ENCODE measurements around the gene PCBP4. TPM values are rescaled to one million over a fixed set of nuclear protein-coding genes. Genes with fewer than 3 reads are reported as not detected.

Gene PCBP4
- total and polyA plus RNA-seq, 12 donors: 10.7 to 234 (median 35.7) TPM

DNA sequence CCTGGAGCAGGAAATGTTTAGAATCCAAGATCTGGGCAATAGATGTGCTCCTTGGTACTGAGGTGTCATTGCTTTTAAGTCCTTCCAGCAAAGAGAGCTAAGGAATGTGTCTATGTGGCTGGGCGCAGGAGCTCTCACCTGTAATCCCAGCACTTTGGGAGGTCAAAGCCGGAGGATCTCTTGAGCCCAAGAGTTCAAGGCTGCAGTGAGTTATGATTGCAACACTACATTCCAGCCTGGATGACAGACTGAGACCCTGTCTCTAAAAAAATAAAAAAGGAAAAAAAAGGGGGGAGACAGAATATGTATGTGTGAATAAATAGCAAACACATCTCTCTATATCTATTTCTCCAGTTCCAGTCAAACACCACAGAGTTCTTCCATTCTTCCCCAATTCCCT is 16.4 kb downstream of the PCBP4 start:
- Histone ChIP-seq H3K4me3 (no peak overlapping the region), H3K9me3 (replicated peaks in 1 of 3) (no peaks in the 10 kb centered on the region), H3K36me3 (replicated peaks in 1 of 2) (peaks cover 0 to 23% of the 10 kb centered on the region in 2 donors), H3K27me3 (no peaks in the 10 kb centered on the region), H3K27ac (no peak overlapping the region), H3K4me1 (replicated peaks in 1 of 2) (peaks cover 1 to 5% of the 10 kb centered on the region in 2 donors)
- 80 to 85% (median 83%) methylated on average over 2 of the region's 2 CpGs for WGBS, 4 donors
- TF ChIP-seq POLR2A (IDR thresholded peaks at IDR 0.05): no peak
- TF ChIP-seq, protein P1, sequence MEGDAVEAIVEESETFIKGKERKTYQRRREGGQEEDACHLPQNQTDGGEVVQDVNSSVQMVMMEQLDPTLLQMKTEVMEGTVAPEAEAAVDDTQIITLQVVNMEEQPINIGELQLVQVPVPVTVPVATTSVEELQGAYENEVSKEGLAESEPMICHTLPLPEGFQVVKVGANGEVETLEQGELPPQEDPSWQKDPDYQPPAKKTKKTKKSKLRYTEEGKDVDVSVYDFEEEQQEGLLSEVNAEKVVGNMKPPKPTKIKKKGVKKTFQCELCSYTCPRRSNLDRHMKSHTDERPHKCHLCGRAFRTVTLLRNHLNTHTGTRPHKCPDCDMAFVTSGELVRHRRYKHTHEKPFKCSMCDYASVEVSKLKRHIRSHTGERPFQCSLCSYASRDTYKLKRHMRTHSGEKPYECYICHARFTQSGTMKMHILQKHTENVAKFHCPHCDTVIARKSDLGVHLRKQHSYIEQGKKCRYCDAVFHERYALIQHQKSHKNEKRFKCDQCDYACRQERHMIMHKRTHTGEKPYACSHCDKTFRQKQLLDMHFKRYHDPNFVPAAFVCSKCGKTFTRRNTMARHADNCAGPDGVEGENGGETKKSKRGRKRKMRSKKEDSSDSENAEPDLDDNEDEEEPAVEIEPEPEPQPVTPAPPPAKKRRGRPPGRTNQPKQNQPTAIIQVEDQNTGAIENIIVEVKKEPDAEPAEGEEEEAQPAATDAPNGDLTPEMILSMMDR (IDR thresholded peaks at IDR 0.05): no peak
- no peak for DNase-seq
- intact Hi-C loops (cut with DNase I): no loop called here

DNA sequence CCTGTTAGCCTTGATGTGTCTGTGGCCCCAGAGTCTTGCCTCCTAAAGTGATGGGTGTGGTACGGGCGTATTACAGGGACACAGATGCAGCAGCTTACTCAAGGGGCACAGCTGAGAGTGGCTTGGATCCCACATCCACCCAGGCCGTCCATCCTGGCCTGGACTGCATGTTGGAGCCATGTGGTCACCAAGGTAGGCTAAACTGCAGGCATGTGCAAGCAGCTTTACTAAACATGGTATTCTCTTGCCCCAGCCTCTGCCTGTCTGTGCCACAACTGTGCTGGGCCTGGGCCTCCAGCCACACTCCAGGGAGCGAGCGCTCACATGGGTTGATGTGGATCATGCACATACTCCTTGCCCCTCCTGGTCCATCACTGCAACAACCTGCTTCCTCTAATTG is 18.1 kb downstream of the PCBP4 start:
- Histone ChIP-seq H3K36me3 (replicated peaks in 1 of 2) (peaks cover 0 to 30% of the 10 kb centered on the region in 2 donors), H3K4me1 (replicated peaks in 1 of 2) (no peaks in the 10 kb centered on the region), H3K27me3 (no peaks in the 10 kb centered on the region), H3K9me3 (replicated peaks in 1 of 3) (no peaks in the 10 kb centered on the region), H3K4me3 (no peak overlapping the region), H3K27ac (no peak overlapping the region)
- DNase-seq: peak in 3 of 7 donors; percentile 4 to 8 (median 4)
- 86 to 100% (median 94%) methylated on average over 2 to 5 of the region's 5 CpGs for WGBS, 4 donors
- intact Hi-C loops (cut with DNase I): loop anchor here in 1 of 2 donors (10.0 kb wide), 1 partner anchor 46 kb away; the partner anchor contains the start of gene RPL29
- no peak for TF ChIP-seq POLR2A (IDR thresholded peaks at IDR 0.05)

DNA sequence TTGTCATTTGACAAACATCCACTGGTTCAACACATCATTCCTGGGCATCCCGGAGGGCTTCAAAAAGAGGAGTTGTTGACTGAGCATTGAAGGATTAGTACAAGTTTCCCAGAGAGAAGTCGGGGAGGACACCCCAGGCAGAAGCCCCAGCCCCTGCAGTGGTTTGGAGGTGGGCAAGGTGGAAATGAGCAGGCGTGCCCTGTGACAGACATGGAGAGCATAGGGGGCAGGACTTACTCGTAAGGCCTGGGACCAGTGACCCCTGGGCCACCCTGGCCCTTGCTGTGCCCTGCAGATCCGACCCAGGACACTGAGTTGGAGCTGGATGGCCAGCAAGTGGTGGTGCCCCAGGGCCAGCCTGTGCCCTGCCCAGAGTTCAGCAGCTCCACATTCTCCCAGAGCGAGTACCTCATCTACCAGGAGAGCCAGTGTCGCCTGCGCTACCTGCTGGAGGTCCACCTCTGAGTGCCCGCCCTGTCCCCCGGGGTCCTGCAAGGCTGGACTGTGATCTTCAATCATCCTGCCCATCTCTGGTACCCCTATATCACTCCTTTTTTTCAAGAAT is 19.2 kb downstream of the PCBP4 start:
- H3K4me3 ChIP-seq: no peak overlapping the region
- TF ChIP-seq, protein P1 (IDR thresholded peaks at IDR 0.05): no peak
- no peak for TF ChIP-seq POLR2A (IDR thresholded peaks at IDR 0.05)
- peaks cover 3% of the 10 kb centered on the region in 2 donors for H3K4me1 ChIP-seq (replicated peaks in 1 of 2)
- H3K9me3 ChIP-seq (replicated peaks in 1 of 3): no peaks in the 10 kb centered on the region
- intact Hi-C loops (cut with DNase I): loop anchor here in 1 of 2 donors (10.0 kb wide), 1 partner anchor 47 kb away; the partner anchor contains the start of gene RPL29
- H3K27me3 ChIP-seq: no peaks in the 10 kb centered on the region
- DNase-seq: peak in 2 of 7 donors; percentile 4 to 9
- 85 to 93% (median 92%) methylated on average over 8 to 10 of the region's 10 CpGs for WGBS, 4 donors
- no peak overlapping the region for H3K27ac ChIP-seq
- peaks cover 0 to 30% of the 10 kb centered on the region in 2 donors for H3K36me3 ChIP-seq (replicated peaks in 1 of 2)

DNA sequence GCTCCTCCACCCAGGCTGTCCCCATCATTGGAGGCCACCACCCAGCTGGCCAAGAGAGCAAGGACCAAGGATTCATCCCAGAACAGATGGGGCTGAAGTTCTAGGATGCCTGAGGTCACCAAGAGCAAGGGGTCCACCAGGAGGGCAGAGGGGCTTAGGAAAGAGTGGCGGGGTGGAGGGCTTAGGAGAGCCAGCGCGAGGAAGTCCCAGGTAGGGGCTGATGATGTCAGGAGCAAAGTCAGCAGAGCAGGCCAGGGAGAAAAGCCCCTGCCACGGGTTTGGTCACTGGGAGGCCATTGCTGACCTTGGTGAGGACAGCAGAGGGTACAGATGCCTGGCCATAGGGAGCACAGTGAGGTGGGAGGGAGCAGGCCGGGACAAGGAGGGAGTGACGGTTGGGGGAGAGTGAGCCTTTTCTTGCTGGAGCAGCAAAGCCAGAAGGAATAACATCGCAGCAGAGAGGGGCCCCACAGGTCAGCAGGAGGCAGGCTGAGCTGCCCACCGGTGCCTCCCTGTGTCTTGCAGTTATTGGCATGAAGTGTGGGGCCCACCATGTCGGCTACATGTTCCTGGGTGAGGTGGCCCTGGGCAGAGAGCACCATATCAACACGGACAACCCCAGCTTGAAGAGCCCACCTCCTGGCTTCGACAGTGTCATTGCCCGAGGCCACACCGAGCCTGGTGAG is 19.9 kb downstream of the PCBP4 start:
- TF ChIP-seq, protein P1 (IDR thresholded peaks at IDR 0.05): no peak
- TF ChIP-seq POLR2A (IDR thresholded peaks at IDR 0.05): no peak
- WGBS, 4 donors: 78 to 82% (median 79%) methylated on average over 13 of the region's 13 CpGs

More for the DNA sequence above, 19.9 kb downstream of the PCBP4 start:
- DNase-seq: peak in 2 of 7 donors; percentile 4 to 17
- Histone ChIP-seq H3K4me1 (replicated peaks in 1 of 2) (peaks cover 10% of the 10 kb centered on the region in 2 donors), H3K27ac (no peak overlapping the region), H3K4me3 (no peak overlapping the region), H3K36me3 (replicated peaks in 1 of 2) (peaks cover 0 to 30% of the 10 kb centered on the region in 2 donors), H3K9me3 (replicated peaks in 1 of 3) (no peaks in the 10 kb centered on the region), H3K27me3 (no peaks in the 10 kb centered on the region)
- intact Hi-C loops (cut with DNase I): loop anchor here in 1 of 2 donors (10.0 kb wide), 1 partner anchor 47 kb away; the partner anchor contains the start of gene RPL29

Measured in adrenal gland (tissue), 12 donors.